Mesothelial cell of epicardium (in vitro differentiated cells): ENCODE measurements around the gene TIMM9. TPM values are rescaled to one million over a fixed set of nuclear protein-coding genes. Genes with fewer than 3 reads are reported as not detected.
"Not testable (repeated sequence)": the region's sequence is repeated elsewhere in the genome, so short reads cannot be mapped to it uniquely, and the experiment has no call there.

ENCODE experiments used
- DNase-seq, 2 experiments: peaks; one replicate each; pipeline ENCODE4 v3.0.0; 2021; ENCODE audit warnings: low spot score in 2 of 2; ENCODE audit not compliant: unreplicated experiment in 2 of 2
- H3K27ac Mint-ChIP-seq: 2 replicates; pipeline ENCODE4 v1.8.0; 2021; ENCODE audit warnings: mixed read lengths
- H3K27me3 Mint-ChIP-seq: 2 replicates; pipeline ENCODE4 v1.8.0; 2021; ENCODE audit warnings: low read depth, mixed read lengths
- H3K36me3 Mint-ChIP-seq: 2 replicates; pipeline ENCODE4 v1.8.0; 2021; ENCODE audit warnings: mixed read lengths
- H3K4me1 Mint-ChIP-seq: 2 replicates; pipeline ENCODE4 v1.8.0; 2021; ENCODE audit warnings: mixed read lengths
- H3K4me3 Mint-ChIP-seq: 2 replicates; pipeline ENCODE4 v1.8.0; 2021; ENCODE audit warnings: mild to moderate bottlenecking, moderate library complexity, mixed read lengths
- H3K9me3 Mint-ChIP-seq: 2 replicates; pipeline ENCODE4 v1.8.0; 2021; ENCODE audit warnings: mixed read lengths
- CTCF ChIP-seq: fragments of 200-600 bp; sonication (generic); IDR thresholded peaks from one replicate; pipeline ENCODE4 v1.5.0; 2021; ENCODE audit warnings: antibody characterized with exemption; ENCODE audit not compliant: unreplicated experiment
- total RNA-seq: library from RNA; stranded (reverse); gene quantifications from 3 replicates; pipeline ENCODE4 v1.2.1, GENCODE V29; 2021

The TIMM9 gene
- total RNA-seq, 1 donor from 2014 or later, result 40.8 TPM

DNA sequence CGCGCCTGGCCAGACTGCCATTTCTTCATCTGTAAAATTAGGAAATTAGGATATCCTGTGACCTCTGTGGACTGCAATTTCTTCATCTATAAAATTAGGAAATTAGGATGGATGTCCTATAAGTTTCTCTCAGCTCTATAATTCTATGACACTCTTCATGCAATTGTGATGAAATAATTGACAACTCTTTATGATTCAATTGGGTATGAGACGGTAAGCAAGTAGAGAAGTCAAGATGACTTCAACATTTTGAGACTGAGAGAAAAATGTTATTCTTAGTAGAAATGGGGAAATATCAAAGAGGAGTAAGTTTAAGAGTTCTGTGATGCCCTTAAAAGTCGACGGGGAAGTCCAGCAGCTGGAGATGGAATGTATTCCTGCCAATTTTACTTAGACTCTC, 12.1 kb upstream of the TIMM9 start:
- no peaks in the 10 kb centered on the region for H3K9me3 Mint-ChIP-seq
- H3K36me3 Mint-ChIP-seq, result peaks cover 29% of the 10 kb centered on the region
- no peaks in the 10 kb centered on the region for H3K27me3 Mint-ChIP-seq
- no peak for TF ChIP-seq CTCF
- no peak for DNase-seq
- no peaks in the 10 kb centered on the region for H3K4me1 Mint-ChIP-seq
- no peak overlapping the region for H3K4me3 Mint-ChIP-seq
- H3K27ac Mint-ChIP-seq, result no peak overlapping the region

DNA sequence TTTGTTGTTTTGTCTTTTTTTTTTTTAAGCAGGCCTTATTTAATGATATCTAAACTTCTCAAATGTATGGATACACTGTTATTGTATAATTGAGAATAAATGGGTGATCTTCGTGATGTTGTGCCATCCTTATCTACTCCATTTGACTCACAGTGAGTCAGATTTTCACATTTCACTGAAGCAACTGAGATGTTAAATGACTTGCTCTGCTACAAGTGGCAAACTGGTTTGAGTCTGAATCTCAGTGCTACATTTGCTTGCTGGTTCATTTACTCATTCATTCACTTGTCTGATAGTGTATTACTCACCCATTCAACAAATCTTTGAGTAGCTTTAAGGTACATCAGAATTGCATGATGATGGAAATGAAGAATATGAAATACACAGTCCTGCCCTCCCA, 2.8 kb upstream of the TIMM9 start:
- peaks cover 6% of the 10 kb centered on the region for H3K36me3 Mint-ChIP-seq
- H3K27me3 Mint-ChIP-seq, result no peaks in the 10 kb centered on the region
- H3K4me3 Mint-ChIP-seq, result no peak overlapping the region
- TF ChIP-seq CTCF, result no peak
- H3K27ac Mint-ChIP-seq, result no peak overlapping the region
- H3K4me1 Mint-ChIP-seq, result peaks cover 28% of the 10 kb centered on the region
- no peak for DNase-seq
- H3K9me3 Mint-ChIP-seq, result no peaks in the 10 kb centered on the region

DNA sequence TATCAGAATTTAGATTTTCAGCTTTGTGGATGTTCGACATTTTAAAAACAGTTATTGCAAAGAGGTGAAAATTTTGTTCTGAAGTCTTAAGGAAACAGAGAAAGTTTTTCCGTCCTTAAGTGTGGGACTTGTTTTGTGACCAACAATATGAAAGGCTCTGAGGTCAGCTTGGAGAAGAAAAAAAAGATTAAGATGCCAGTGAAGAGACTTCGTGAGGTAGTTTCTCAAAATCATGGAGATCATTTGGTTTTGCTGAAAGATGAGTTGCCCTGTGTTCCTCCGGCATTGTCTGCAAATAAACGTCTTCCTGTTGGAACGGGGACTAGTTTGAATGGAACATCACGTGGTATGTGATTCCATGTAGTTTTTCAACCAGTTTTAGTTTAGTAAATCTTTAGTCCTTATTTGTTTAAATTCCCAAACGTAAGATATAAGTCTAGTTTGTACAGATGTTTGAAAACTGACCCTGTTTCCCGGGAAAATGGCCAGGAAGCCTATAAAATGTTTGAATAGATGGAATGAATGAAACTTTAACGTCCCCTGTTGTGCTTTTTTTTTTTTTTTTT, 870 bp upstream of the TIMM9 start:
- no peak for TF ChIP-seq CTCF
- no peaks in the 10 kb centered on the region for H3K27me3 Mint-ChIP-seq
- peaks cover 6% of the 10 kb centered on the region for H3K36me3 Mint-ChIP-seq
- DNase-seq, result no peak
- peak overlapping the region; percentile 94 for H3K4me3 Mint-ChIP-seq
- H3K27ac Mint-ChIP-seq, result peak overlapping the region; percentile 94
- no peaks in the 10 kb centered on the region for H3K9me3 Mint-ChIP-seq
- peaks cover 28% of the 10 kb centered on the region for H3K4me1 Mint-ChIP-seq

- Mint-ChIP-seq H3K27ac (peak overlapping the region; percentile 94), H3K4me3 (peak overlapping the region; percentile 94), H3K36me3 (peaks cover 6% of the 10 kb centered on the region), H3K27me3 (no peaks in the 10 kb centered on the region), H3K9me3 (no peaks in the 10 kb centered on the region), H3K4me1 (peaks cover 28% of the 10 kb centered on the region)
- DNase-seq, result peak; percentile 37 to 56
- no peak for TF ChIP-seq CTCF
Observed at GRCh38 chr14:58426670-58427280, 556 bp downstream of the TIMM9 start.

GRCh38 chr14:58416934-58417333, 10.4 kb downstream of the TIMM9 start:
- not testable (repeated sequence) for DNase-seq, H3K27me3 Mint-ChIP-seq, H3K4me1 Mint-ChIP-seq, H3K27ac Mint-ChIP-seq, H3K4me3 Mint-ChIP-seq
- Mint-ChIP-seq H3K9me3 (peaks cover 19% of the 10 kb centered on the region), H3K36me3 (peaks cover 40% of the 10 kb centered on the region)

DNA sequence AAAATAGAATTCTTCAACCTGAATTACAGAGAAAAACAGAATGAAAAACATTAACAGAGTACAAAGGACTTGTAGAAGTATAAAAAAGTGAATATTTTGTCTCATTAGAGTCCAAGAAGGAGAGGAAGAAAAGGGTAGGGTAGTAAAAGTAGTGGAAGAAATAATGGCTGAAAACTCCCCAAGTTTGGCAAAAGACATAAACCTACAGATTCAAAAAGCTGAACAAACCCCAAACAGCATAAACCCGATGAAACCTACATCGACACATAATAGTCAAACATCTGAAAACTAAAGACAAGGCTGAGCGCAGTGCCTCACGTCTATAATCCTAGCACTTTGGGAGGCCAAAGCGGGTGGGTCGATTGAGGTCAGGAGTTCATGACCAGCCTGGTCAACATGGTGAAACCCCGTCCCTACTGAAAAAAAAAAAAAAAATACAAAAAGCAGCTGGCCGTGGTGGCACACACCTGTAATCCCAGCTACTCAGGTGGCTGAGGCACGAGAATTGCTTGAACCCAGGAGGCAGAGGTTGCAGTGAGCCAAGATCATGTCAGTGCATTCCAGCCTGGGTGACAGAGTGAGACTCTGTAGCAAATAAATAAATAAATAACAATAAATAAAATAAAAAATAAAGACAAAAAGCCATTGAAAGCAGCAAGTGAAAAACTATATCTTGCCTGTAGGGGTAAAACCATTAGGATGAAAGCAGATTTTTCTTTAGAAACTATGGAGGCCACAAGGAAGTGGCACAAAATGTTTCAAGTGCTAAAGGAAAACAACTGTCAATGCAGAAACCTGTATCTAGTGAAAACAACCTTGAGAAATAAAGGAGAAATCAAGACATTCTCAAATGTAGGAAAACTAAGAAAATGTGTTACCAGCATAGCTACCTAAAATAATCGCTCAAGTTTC, 11.4 kb downstream of the TIMM9 start:
- no peak for DNase-seq
- no peak overlapping the region for H3K27ac Mint-ChIP-seq
- H3K36me3 Mint-ChIP-seq, result peaks cover 40% of the 10 kb centered on the region

More for the DNA sequence above, 11.4 kb downstream of the TIMM9 start:
- no peak overlapping the region for H3K4me3 Mint-ChIP-seq
- H3K27me3 Mint-ChIP-seq, result no peaks in the 10 kb centered on the region
- H3K9me3 Mint-ChIP-seq, result peaks cover 19% of the 10 kb centered on the region
- no peaks in the 10 kb centered on the region for H3K4me1 Mint-ChIP-seq
- TF ChIP-seq CTCF, result no peak
